Caco-2 (cell line): ENCODE measurements around the gene ERO1A. TPM values are rescaled to one million over a fixed set of nuclear protein-coding genes. Genes with fewer than 3 reads are reported as not detected.
"Not testable (repeated sequence)": the region's sequence is repeated elsewhere in the genome, so short reads cannot be mapped to it uniquely, and the experiment has no call there.

Experiments
- BruUV-seq: library from RNA; stranded (reverse); fragments of 400-500 nt; replicated peaks from 2 replicates; lab custom pipeline; 2021; lab: Mats Ljungman, UMichigan
- CTCF ChIA-PET: fragments of 300-600 bp; sonication (Branson Sonifier 250); formaldehyde crosslinking; loops from one replicate; lab custom pipeline; 2022; ENCODE audit warnings: antibody characterized with exemption; lab: Charles Lee
- POLR2A ChIA-PET: fragments of 300-600 bp; sonication (Branson Sonifier 250); formaldehyde crosslinking; loops from one replicate; lab custom pipeline; 2022; ENCODE audit warnings: antibody characterized with exemption; lab: Charles Lee
- DNase-seq, 2 experiments: peaks; one replicate each; pipeline versions ENCODE4 v3.0.0 to v3.0.0-alpha.2; 2020 to 2022
- H3K27me3 ChIP-seq: replicated peaks from 2 replicates; pipeline ENCODE4 v1.6.0; 2011; ENCODE audit warnings: low read length; ENCODE audit not compliant: control insufficient read depth, insufficient read depth
- H3K36me3 ChIP-seq: 2 replicates; pipeline ENCODE4 v1.5.1; 2011; ENCODE audit warnings: low read length; ENCODE audit not compliant: control insufficient read depth, insufficient read depth
- H3K4me1 ChIP-seq: fragments of 250-450 bp; sonication (Bioruptor Pico); 2 replicates; pipeline ENCODE4 v1.5.1; 2020; ENCODE audit warnings: mild to moderate bottlenecking
- H3K4me3 ChIP-seq: 2 replicates; pipeline ENCODE4 v1.5.1; 2011; ENCODE audit warnings: low read depth, mild to moderate bottlenecking, control low read depth, low read length
- H3K9me3 ChIP-seq: fragments of 250-450 bp; sonication (Bioruptor Pico); 2 replicates; pipeline ENCODE4 v1.5.1; 2020; ENCODE audit warnings: mild to moderate bottlenecking, moderate library complexity
- H3K27ac Mint-ChIP-seq: one replicate; pipeline ENCODE4 v1.8.0; 2022; ENCODE audit warnings: mixed read lengths; ENCODE audit not compliant: unreplicated experiment
- H3K27me3 Mint-ChIP-seq: one replicate; pipeline ENCODE4 v1.8.0; 2022; ENCODE audit warnings: mixed read lengths; ENCODE audit not compliant: insufficient read depth, unreplicated experiment
- H3K36me3 Mint-ChIP-seq: one replicate; pipeline ENCODE4 v1.8.0; 2022; ENCODE audit warnings: mild to moderate bottlenecking, mixed read lengths; ENCODE audit not compliant: insufficient read depth, unreplicated experiment
- H3K4me1 Mint-ChIP-seq: one replicate; pipeline ENCODE4 v1.8.0; 2022; ENCODE audit warnings: low read depth, mixed read lengths; ENCODE audit not compliant: unreplicated experiment
- H3K4me3 Mint-ChIP-seq: one replicate; pipeline ENCODE4 v1.8.0; 2022; ENCODE audit warnings: mild to moderate bottlenecking, moderate library complexity, mixed read lengths; ENCODE audit not compliant: unreplicated experiment
- H3K9me3 Mint-ChIP-seq: one replicate; pipeline ENCODE4 v1.8.0; 2022; ENCODE audit warnings: mixed read lengths; ENCODE audit not compliant: unreplicated experiment
- CTCF ChIP-seq, 2 experiments: fragments of 200-600 bp in 1 of 2; IDR thresholded peaks; 1 replicate in 1 of 2; 2 replicates in 1 of 2; pipeline versions ENCODE4 v1.5.1 to v1.8.0; 2011 to 2022; ENCODE audit warnings: antibody characterized with exemption in 1 of 2, control low read depth in 1 of 2, inconsistent platforms in 1 of 2, low read depth in 1 of 2, low read length in 1 of 2, mild to moderate bottlenecking in 1 of 2, moderate library complexity in 1 of 2; ENCODE audit not compliant: insufficient read depth in 1 of 2, severe bottlenecking in 1 of 2, unreplicated experiment in 1 of 2
- intact Hi-C: fragments of 100-400 bp; cut with micrococcal nuclease; formaldehyde crosslinking; loops from one replicate; pipeline ENCODE4 v1.10.0; 2022; ENCODE audit not compliant: unreplicated experiment
- total RNA-seq: library from RNA; stranded (reverse); gene quantifications from 2 replicates; pipeline ENCODE4 v1.2.3, GENCODE V29; 2022

ERO1A gene
- total RNA-seq, 1 experiment from 2014 or later: 73.6 TPM

- H3K4me3 Mint-ChIP-seq, H3K4me1 ChIP-seq, H3K9me3 Mint-ChIP-seq, H3K27me3 Mint-ChIP-seq, CTCF ChIA-PET, H3K9me3 ChIP-seq, H3K27ac Mint-ChIP-seq, intact Hi-C loops, H3K4me1 Mint-ChIP-seq, DNase-seq, BruUV-seq, H3K4me3 ChIP-seq, H3K36me3 ChIP-seq, H3K27me3 ChIP-seq: not testable (repeated sequence)
- peaks cover 56% of the 10 kb centered on the region for H3K36me3 Mint-ChIP-seq
- POLR2A ChIA-PET: interaction anchor here (0.6 kb wide), 1 partner anchor 11 kb away, joined by 7 read pairs; no protein-coding TSS in a partner anchor
Observed at GRCh38 chr14:52727509-52727908, 32.2 kb upstream of the ERO1A start.

GRCh38 chr14:52724360-52724644, 28.9 kb upstream of the ERO1A start:
- Histone ChIP-seq H3K36me3 (peaks cover 2% of the 10 kb centered on the region; the same call in 1 of the 2 replicates), H3K4me1 (no peaks in the 10 kb centered on the region), H3K9me3 (no peaks in the 10 kb centered on the region), H3K4me3 (no peak overlapping the region), H3K27me3 (no peaks in the 10 kb centered on the region)
- peaks cover 70% of the 10 kb centered on the region for H3K36me3 Mint-ChIP-seq
- ChIA-PET POLR2A (no interaction called here), CTCF (no interaction called here)
- H3K4me3 Mint-ChIP-seq: no peak overlapping the region
- intact Hi-C loops: no loop called here
- H3K9me3 Mint-ChIP-seq: no peaks in the 10 kb centered on the region
- no peak for TF ChIP-seq CTCF (IDR thresholded peaks at IDR 0.05; ENCODE audit: insufficient read depth in 1 of 2, low read depth in 1 of 2, low read length in 1 of 2, severe bottlenecking in 1 of 2, unreplicated experiment in 1 of 2)
- DNase-seq: no peak
- no TSS peak for BruUV-seq
- no peaks in the 10 kb centered on the region for H3K27me3 Mint-ChIP-seq
- no peaks in the 10 kb centered on the region for H3K4me1 Mint-ChIP-seq
- no peak overlapping the region for H3K27ac Mint-ChIP-seq

GRCh38 chr14:52723514-52724359, 28.4 kb upstream of the ERO1A start:
- ChIA-PET POLR2A (interaction anchor here (1.1 kb wide), 1 partner anchor 16 kb away, joined by 3 read pairs; no protein-coding TSS in a partner anchor), CTCF (interaction anchor here (0.8 kb wide), 1 partner anchor 12 kb away, joined by 3 read pairs; no protein-coding TSS in a partner anchor)
- Mint-ChIP-seq H3K27ac (no peak overlapping the region), H3K4me3 (no peak overlapping the region), H3K9me3 (no peaks in the 10 kb centered on the region), H3K36me3 (peaks cover 75% of the 10 kb centered on the region), H3K4me1 (no peaks in the 10 kb centered on the region), H3K27me3 (no peaks in the 10 kb centered on the region)
- H3K27me3 ChIP-seq: no peaks in the 10 kb centered on the region
- no peak for TF ChIP-seq CTCF (IDR thresholded peaks at IDR 0.05; ENCODE audit: insufficient read depth in 1 of 2, low read depth in 1 of 2, low read length in 1 of 2, severe bottlenecking in 1 of 2, unreplicated experiment in 1 of 2)
- H3K36me3 ChIP-seq: peaks cover 2% of the 10 kb centered on the region; the same call in 1 of the 2 replicates
- no peaks in the 10 kb centered on the region for H3K4me1 ChIP-seq
- H3K4me3 ChIP-seq: no peak overlapping the region
- BruUV-seq: no TSS peak
- intact Hi-C loops: no loop called here
- DNase-seq: no peak
- no peaks in the 10 kb centered on the region for H3K9me3 ChIP-seq
